Ovary (tissue), 9 donors: ENCODE measurements around the gene UNC5C. TPM values are rescaled to one million over a fixed set of nuclear protein-coding genes. Genes with fewer than 3 reads are reported as not detected.

Source experiments
- DNase-seq, 5 donors: peaks; one replicate each; pipeline ENCODE4 v3.0.0-alpha.2; 2019 to 2020
- H3K27ac ChIP-seq, 2 donors: fragments of 200-600 bp; one replicate each; pipeline versions ENCODE4 v1.5.1 to v1.8.0; 2019 to 2022
- H3K27me3 ChIP-seq: fragments of 200-600 bp; one replicate; pipeline ENCODE4 v1.8.0; 2022
- H3K36me3 ChIP-seq: fragments of 200-600 bp; sonication (generic); one replicate; pipeline ENCODE4 v1.5.1; 2019
- H3K4me1 ChIP-seq: one replicate; pipeline ENCODE4 v1.8.1; 2013; ENCODE audit warnings: mild to moderate bottlenecking, moderate library complexity; ENCODE audit not compliant: insufficient read depth
- H3K4me3 ChIP-seq: fragments of 200-600 bp; sonication (generic); one replicate; pipeline ENCODE4 v1.5.1; 2017
- H3K9me3 ChIP-seq, 2 donors: fragments of 200-600 bp in 1 of 2; sonication (generic) in 1 of 2; one replicate each; pipeline versions ENCODE4 v1.5.1 to v1.8.1; 2013 to 2019; ENCODE audit warnings: mild to moderate bottlenecking in 1 of 2, moderate library complexity in 1 of 2
- CTCF ChIP-seq, 3 donors: fragments of 450-650 bp in 2 of 3; fragments of 200-600 bp in 1 of 3; IDR thresholded peaks; one replicate each; pipeline versions ENCODE4 v1.5.1 to v1.8.0; 2016 to 2022; ENCODE audit warnings: antibody characterized with exemption in 3 of 3, mild to moderate bottlenecking in 1 of 3
- EP300 ChIP-seq: sonication (generic); formaldehyde crosslinking; IDR thresholded peaks from one replicate; pipeline ENCODE4 v1.6.1; 2017; ENCODE audit warnings: antibody characterized with exemption
- POLR2A ChIP-seq: fragments of 450-650 bp; IDR thresholded peaks from one replicate; pipeline ENCODE4 v1.6.1; 2017; ENCODE audit warnings: antibody characterized with exemption, mild to moderate bottlenecking, moderate library complexity
- WGBS, 3 donors: extraction: QIAGEN DNeasy Blood & Tissue Kit in 1 of 3; methylation state at CpG; one replicate each; pipeline versions ENCODE4 v1.1.5 to v1.1.7; 2013 to 2017; 5-methylcytosine and 5-hydroxymethylcytosine counted together
- intact Hi-C, 4 donors: fragments of 100-400 bp; cut with DNase I; formaldehyde crosslinking; loops; one replicate each; pipeline versions ENCODE4 v1.11.0 to v1.15.1; 2022 to 2023
- polyA plus RNA-seq, 2 donors: library from polyadenylated mRNA; stranded (reverse); fragments of 200-250 nt in 1 of 2; fragments of 350-450 nt in 1 of 2; fragmentation: Illumina TruSeq in 1 of 2; extraction: RNeasy Lipid Tissue Mini Kit (QIAGEN cat#74804) in 1 of 2; gene quantifications; one replicate each; pipeline ENCODE4 v1.2.3, GENCODE V29; 2013 to 2014
- total RNA-seq, 7 donors: library from RNA; depleted of rRNA in 2 of 7; stranded (reverse); fragments of >200 nt in 2 of 7; fragmentation: NEBNext Ultra II Directional in 3 of 7; extraction: Animal tissue kit (Norgen Biotek cat#: 25700) in 3 of 7; gene quantifications; one replicate each; pipeline versions ENCODE4 v1.1.0 to v1.2.4, GENCODE V29; 2016 to 2023
- donor health status: DM: no; HTN: no; CAD: no; lungs with moderate emphysema.
- donor health status: DM: no; HTN: no; CAD: no.
- donor health status: Bipolar disorder and iron deficiency.
- donor health status: DM: yes; HTN: yes; CAD: no.
- donor health status: DM: no; HTN: no; CAD: no.
- donor health status: DM: yes; HTN: yes; CAD: no.

UNC5C gene
- total and polyA plus RNA-seq, 9 donors = 1.8 to 9.4 (median 3.9) TPM

GRCh38 chr4:95549246-95550114 lies 707 bp upstream of the UNC5C start:
- intact Hi-C loops = loop anchor here in 1 of 4 donors (10.0 kb wide), 1 partner anchor 75 kb away; no protein-coding TSS in a partner anchor
- H3K4me3 ChIP-seq = peak overlapping the region; percentile 73
- peak overlapping the region; percentile 69 to 79 for H3K27ac ChIP-seq
- peak; percentile 30 to 68 (median 56) for DNase-seq
- H3K9me3 ChIP-seq = no peaks in the 10 kb centered on the region
- no peaks in the 10 kb centered on the region for H3K27me3 ChIP-seq
- 0 to 1% (median 1%) methylated on average over 32 to 64 of the region's 64 CpGs for WGBS, 3 donors
- no peaks in the 10 kb centered on the region for H3K36me3 ChIP-seq
- TF ChIP-seq CTCF (IDR thresholded peaks at IDR 0.05) (no peak), POLR2A (no peak), EP300 (no peak)
- no peaks in the 10 kb centered on the region for H3K4me1 ChIP-seq

GRCh38 chr4:95547715-95548471 lies 880 bp downstream of the UNC5C start:
- H3K4me3 ChIP-seq = peak overlapping the region; percentile 73
- TF ChIP-seq CTCF (IDR thresholded peaks at IDR 0.05) = no peak
- peak; percentile 14 for TF ChIP-seq POLR2A
- 0 to 1% (median 1%) methylated on average over 41 of the region's 41 CpGs for WGBS, 3 donors
- H3K36me3 ChIP-seq = no peaks in the 10 kb centered on the region
- no peaks in the 10 kb centered on the region for H3K4me1 ChIP-seq
- peak overlapping the region; percentile 47 to 79 for H3K27ac ChIP-seq
- intact Hi-C loops = loop anchor here in 1 of 4 donors (10.0 kb wide), 1 partner anchor 77 kb away; no protein-coding TSS in a partner anchor
- H3K27me3 ChIP-seq = no peaks in the 10 kb centered on the region
- no peaks in the 10 kb centered on the region for H3K9me3 ChIP-seq
- DNase-seq = peak; percentile 18 to 56 (median 39)

GRCh38 chr4:95546866-95547714 lies 1.7 kb downstream of the UNC5C start:
- TF ChIP-seq POLR2A (no peak), EP300 (no peak), CTCF (IDR thresholded peaks at IDR 0.05) (no peak)
- WGBS, 3 donors = 22 to 30% (median 29%) methylated on average over 22 of the region's 22 CpGs
- H3K27me3 ChIP-seq = no peaks in the 10 kb centered on the region

GRCh38 chr4:95546221-95546620 lies 2.6 kb downstream of the UNC5C start:
- Histone ChIP-seq H3K4me3 (no peak overlapping the region), H3K27ac (no peak overlapping the region), H3K9me3 (no peaks in the 10 kb centered on the region), H3K27me3 (no peaks in the 10 kb centered on the region), H3K4me1 (no peaks in the 10 kb centered on the region), H3K36me3 (no peaks in the 10 kb centered on the region)
- DNase-seq = no peak
- intact Hi-C loops = loop anchor here in 1 of 4 donors (10.0 kb wide), 1 partner anchor 79 kb away; no protein-coding TSS in a partner anchor
- 51 to 60% (median 59%) methylated on average over 3 of the region's 3 CpGs for WGBS, 3 donors
- no peak for TF ChIP-seq EP300
- TF ChIP-seq CTCF (IDR thresholded peaks at IDR 0.05) = no peak
- TF ChIP-seq POLR2A = no peak

More at GRCh38 chr4:95546866-95547714, 1.7 kb downstream of the UNC5C start:
- intact Hi-C loops = loop anchor here in 1 of 4 donors (10.0 kb wide), 1 partner anchor 78 kb away; no protein-coding TSS in a partner anchor
- peak overlapping the region; percentile 73 for H3K4me3 ChIP-seq
- no peak for DNase-seq
- no peaks in the 10 kb centered on the region for H3K36me3 ChIP-seq
- H3K27ac ChIP-seq = peak overlapping the region; percentile 47 to 79
- H3K9me3 ChIP-seq = no peaks in the 10 kb centered on the region
- H3K4me1 ChIP-seq = no peaks in the 10 kb centered on the region
